ENCODE data around the gene EPHA8. TPM values are rescaled to one million over a fixed set of nuclear protein-coding genes. Genes with fewer than 3 reads are reported as not detected.

EPHA8 gene
- total RNA-seq: not detected in 2 replicates

DNA sequence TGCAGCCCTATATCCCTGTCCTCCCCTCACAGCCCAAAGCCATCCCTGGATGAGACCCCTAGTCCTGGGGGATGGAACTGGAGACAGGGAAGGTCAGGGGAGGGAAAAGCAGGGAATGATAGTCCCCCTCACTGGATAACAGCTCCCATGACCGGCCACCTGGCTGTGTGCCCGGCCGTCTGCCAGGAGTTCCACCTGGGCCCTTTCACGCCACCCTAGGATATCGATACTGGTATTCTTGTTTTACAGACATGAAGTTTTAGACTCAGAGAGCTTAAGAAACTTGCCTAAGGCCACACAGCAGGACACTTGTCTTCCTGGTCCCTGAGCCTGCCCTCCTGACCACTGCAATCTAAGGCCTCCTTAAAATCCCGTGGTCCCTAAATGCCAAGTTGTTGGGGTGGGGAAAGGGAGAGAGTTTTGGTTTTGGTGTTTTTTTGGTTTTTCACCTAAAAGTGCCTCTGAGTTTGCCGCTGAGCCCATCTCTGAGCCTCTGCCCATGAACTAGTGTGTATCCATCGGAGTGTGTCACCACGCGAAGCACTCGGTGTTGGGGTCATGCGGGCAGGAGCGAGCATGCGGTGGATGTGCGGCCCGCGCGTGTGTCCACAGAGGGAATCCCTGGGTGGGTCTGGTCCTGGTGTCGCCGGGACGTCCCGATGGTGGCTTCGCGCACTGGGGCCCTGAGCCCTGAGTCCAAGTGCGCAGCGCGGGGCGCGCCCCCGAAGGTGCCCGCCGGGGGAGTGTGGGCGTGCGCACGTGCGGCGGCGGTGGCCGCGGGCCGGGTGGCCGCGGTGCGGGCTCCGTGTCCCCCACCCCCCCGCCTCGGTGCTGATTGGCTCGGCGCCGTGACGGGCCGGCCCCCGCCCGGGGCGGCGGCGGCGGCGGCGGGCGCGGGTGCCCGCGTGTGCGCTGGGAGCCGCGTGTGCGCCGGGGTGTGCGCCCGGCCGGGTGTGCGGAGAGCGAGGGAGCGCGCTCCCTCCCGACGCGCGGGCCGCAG is at the start of gene EPHA8:
Gene EPHA8 (plus strand): TSS at position 906 of the 1,000 bp plus-strand sequence. CDS start 147 bp downstream, outside the sequence.

DNA sequence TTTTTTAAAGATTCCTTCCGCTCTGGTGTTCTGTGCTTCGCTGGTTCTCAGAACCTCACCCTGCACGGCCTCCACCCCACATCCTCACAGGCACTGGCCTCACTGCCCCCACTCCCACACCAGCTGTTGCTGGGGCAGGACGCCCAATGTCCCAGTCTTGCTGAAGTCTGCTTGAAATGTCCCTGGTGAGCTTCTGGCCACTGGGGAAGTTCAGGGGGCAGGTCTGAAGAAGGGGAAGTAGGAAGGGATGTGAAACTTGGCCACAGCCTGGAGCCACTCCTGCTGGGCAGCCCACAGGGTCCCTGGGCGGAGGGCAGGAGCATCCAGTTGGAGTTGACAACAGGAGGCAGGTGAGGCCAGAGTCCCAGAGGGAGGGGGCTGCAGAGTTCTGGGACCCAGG is 73.1 kb downstream of the EPHA8 start, which contains the start of gene C1QA:
Gene C1QA (plus strand): TSS at position 276 of the 400 bp plus-strand sequence. CDS start 989 bp downstream, outside the sequence.

DNA sequence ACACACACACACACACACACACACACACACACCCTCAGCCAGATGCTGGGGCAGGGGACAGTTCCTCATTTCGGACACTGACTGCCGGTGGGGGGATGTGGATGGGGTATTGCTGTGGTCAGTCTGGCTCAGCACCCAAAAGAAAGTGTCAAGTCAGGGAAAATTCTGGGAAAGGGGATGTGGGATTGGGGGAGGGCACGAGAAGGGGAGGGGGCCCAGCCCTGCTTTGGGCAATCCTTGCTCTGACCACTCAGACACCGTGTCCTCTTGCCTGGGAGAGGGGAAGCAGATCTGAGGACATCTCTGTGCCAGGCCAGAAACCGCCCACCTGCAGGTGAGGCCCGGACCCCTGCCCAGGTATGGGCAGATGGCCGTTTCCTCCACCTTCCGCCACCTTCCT is 80.1 kb downstream of the EPHA8 start, which contains the start of gene C1QC:
Gene C1QC (plus strand): TSS at position 253 of the 400 bp plus-strand sequence. CDS start 391 bp downstream, outside the sequence.

DNA sequence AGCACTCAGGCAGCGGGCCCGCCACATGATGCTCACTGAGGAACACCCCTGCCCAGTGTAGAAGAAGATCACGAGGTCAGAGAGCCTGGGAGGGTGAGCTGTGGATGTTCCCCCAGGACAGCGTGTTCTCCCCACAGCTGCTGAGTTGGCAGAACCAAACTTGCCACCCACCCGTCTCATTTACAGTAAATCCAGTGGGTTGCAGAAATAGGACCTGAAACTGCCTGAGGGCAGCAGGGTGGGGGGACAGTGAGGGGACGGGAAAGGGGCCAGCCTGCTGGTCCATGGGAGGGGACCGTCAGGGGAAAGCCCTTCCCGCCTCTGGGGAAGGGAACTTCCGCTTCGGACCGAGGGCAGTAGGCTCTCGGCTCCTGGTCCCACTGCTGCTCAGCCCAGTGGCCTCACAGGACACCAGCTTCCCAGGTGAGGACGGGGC is 89.6 kb downstream of the EPHA8 start, which contains the start of gene C1QB:
Gene C1QB (plus strand): TSS at position 356 of the 436 bp plus-strand sequence. CDS start 6,227 bp downstream, outside the sequence.

Other genes starting within 250 kb of the EPHA8 start
- gene ZBTB40, start 111.6 kb upstream of the EPHA8 start, total RNA-seq: 4.8 and 6.4 TPM in 2 replicates
- gene C1QA, start 73.1 kb downstream of the EPHA8 start, total RNA-seq: not detected in 2 replicates
- not detected in 2 replicates for gene C1QC, start 80.1 kb downstream of the EPHA8 start, total RNA-seq
- not detected in 2 replicates for gene C1QB, start 89.7 kb downstream of the EPHA8 start, total RNA-seq
- 6.9 and 10.1 TPM in 2 replicates for gene EPHB2, start 147.3 kb downstream of the EPHA8 start, total RNA-seq

Measured in pericardium fibroblast (primary cell).